HUES48 (cell line): ENCODE results near the gene FLNC.

Experiments
- H3K27ac ChIP-seq: one replicate; pipeline ENCODE4 v1.7.0; 2013; ENCODE audit warnings: low read depth, low read length, inconsistent platforms
- H3K27me3 ChIP-seq: 2 replicates; pipeline ENCODE4 v1.6.1; 2013; ENCODE audit warnings: mild to moderate bottlenecking, low read length; ENCODE audit not compliant: control insufficient read depth, insufficient read depth
- H3K36me3 ChIP-seq: 2 replicates; pipeline ENCODE4 v1.6.1; 2013; ENCODE audit warnings: low read length; ENCODE audit not compliant: control insufficient read depth, insufficient read depth
- H3K4me1 ChIP-seq: 2 replicates; pipeline ENCODE4 v1.6.1; 2013; ENCODE audit warnings: mild to moderate bottlenecking, low read length; ENCODE audit not compliant: control insufficient read depth, insufficient read depth
- H3K4me3 ChIP-seq: 2 replicates; pipeline ENCODE4 v1.5.1; 2013; ENCODE audit warnings: mild to moderate bottlenecking, low read depth, low read length
- H3K9ac ChIP-seq: 2 replicates; pipeline ENCODE4 v1.6.1; 2013; ENCODE audit warnings: mild to moderate bottlenecking, low read depth, low read length, moderate library complexity
- H3K9me3 ChIP-seq: 2 replicates; pipeline ENCODE4 v1.6.1; 2013; ENCODE audit warnings: low read length; ENCODE audit not compliant: control insufficient read depth, insufficient read depth

The FLNC gene

DNA sequence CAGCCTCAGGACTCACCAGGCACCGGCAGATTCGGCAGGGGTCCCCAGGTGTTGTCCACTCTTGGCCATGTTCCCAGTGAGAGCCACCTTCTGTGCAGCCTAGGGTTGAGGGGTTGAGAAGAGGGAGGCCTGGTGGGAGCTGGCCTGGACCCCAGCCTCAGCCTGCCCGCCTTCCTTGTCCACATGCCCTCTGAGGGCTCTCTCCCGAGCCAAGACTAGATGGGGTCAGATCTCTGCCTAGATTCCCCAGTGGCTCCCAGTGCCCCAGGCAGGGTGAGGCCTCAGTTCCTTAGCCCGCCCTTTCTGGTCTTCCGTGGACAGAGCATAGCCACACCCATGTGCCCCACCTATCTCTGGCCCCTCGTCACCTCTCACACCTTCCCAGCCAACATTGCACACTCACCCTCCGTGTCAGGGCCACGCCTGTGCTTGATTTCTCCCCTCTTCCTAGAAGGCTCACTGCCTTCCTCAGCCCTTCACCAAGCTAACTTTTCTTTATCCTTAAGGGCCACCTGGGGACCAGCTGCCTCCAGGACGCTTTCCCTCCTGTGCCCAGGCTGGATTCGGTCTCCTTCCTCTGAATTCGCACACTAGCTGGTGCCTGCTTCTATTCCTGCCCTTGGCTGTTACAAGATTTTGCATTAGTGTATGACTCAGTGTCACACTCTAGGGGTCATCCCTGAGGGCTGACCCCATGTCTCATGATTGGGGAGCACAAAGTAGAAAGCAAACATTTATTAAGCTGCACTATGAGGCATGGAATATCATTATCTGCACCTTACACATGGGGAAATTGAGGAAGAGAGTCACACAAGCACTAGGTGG lies 72.8 kb downstream of the FLNC start:
- Histone ChIP-seq H3K4me3 (no peak overlapping the region), H3K9ac (no peak overlapping the region), H3K4me1 (no peaks in the 10 kb centered on the region), H3K27ac (no peak overlapping the region), H3K9me3 (no peaks in the 10 kb centered on the region; the same call in 1 of the 2 replicates), H3K36me3 (no peaks in the 10 kb centered on the region), H3K27me3 (no peaks in the 10 kb centered on the region)

DNA sequence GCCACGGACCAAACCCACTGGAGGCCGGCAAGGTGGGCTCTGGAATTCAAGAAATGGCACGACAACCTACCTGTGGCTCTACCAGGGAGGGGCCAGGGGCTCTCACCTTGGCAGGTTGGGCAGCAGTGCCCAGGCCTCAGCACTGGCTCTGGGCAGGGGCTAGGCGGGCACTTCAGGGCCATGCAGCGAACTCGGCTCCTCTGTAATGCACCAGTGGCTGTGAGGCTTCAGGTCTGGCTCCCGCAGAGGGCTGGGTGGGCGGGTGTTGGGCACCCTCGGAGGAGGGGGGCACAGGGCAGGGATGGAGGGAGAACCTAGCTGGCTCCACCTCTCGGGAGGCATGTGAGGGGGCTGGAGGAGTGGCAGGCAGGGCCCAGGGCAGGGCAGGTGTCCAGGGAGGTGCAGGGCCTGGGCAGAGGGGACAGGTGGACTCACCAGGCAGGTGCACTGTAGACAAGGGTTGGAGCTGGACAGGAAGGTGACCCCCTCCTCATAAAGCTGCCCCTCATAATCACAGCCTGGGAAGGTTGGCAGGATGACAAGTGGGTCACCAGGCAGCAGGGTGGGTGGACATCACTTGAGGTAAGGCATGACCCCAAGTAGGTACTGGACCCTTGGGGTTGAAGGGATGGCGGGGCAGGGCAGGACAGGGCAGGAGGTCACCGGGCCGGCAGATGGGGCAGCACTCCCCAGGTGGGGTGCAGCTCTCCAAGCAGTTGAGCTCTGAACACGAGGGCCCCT lies 73.6 kb downstream of the FLNC start:
- Histone ChIP-seq H3K4me1 (no peaks in the 10 kb centered on the region), H3K9ac (no peak overlapping the region), H3K9me3 (no peaks in the 10 kb centered on the region; the same call in 1 of the 2 replicates), H3K36me3 (no peaks in the 10 kb centered on the region), H3K27me3 (peaks cover 5% of the 10 kb centered on the region; the same call in 1 of the 2 replicates), H3K4me3 (no peak overlapping the region), H3K27ac (no peak overlapping the region)

DNA sequence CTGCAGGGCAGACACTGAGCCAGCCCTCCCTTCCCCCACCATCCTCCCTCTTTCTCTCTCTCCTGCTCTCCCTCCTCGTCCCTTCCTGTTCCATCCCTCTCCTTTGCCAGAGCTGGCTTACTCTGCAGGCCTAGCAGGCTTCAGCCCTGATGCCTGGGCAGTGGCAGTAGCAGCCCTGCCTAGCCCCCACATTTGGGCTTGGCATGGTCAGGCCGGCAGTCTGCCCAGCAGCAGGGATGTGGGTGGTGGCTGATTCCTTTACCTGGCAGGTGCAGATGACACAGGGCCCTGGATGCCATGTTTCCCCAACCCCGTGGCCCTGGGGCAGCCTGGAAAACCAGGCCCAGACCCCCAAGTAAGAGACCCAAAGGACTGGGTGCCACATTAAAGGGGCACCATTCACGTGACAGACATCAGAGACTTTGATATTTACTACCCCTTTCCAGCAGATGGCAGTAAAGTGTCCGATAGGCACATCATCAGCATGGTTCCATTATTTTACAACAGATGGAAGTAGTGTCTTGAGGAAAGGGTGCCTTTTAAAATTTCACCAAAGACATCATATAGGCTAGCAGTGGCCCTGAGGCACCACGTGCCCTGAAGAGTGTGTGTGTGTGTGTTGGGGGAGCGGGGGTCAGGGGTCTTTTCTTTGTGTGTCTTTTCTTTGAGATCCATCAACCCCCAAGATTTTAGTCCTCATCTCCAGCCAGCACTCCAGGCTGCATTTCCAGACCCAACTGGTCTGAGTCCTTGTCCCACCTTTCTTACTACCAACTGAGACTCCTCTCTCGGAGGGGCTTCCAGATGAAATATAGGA lies 74.4 kb downstream of the FLNC start:
- no peak overlapping the region for H3K27ac ChIP-seq
- no peak overlapping the region for H3K9ac ChIP-seq
- H3K4me1 ChIP-seq, result no peaks in the 10 kb centered on the region
- no peak overlapping the region for H3K4me3 ChIP-seq
- peaks cover 13% of the 10 kb centered on the region for H3K27me3 ChIP-seq
- H3K36me3 ChIP-seq, result no peaks in the 10 kb centered on the region
- H3K9me3 ChIP-seq, result no peaks in the 10 kb centered on the region; the same call in 1 of the 2 replicates

DNA sequence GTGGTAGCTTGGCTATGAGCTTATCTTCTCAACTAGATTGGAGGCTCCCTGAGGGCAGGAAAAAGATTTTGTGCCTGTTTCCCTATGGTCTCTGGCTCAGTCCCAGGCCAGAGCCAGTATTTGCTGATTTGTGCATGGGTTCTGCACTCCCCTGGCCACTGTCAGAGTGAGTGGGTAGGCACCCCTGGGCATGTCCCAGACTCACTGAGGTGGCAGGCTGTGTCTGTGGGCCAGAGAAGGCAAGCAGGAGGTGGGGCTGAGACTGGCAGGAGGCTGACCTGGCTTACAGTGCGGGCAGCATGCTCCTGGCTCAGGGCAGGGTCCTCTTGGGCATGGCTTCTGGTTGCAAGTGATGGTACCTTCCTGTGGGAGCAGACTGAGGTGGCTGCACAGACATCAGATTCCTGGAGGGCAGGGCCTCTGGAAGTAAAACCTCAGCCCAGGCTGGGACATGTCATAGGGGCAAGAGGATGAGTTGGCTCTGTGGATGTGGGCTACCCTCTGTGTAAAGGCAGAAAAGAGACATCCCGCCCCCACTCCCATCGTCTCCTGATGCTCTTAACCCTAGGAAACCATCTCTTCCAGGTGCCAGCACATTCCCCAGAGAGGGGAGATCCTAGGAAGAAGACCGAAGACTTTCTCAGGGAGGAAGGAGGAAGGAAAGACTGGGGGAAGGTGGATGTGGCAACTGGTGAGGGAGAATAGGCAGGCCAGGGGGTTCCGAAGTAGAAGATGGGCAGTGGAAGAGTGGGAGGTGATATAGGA lies 76.0 kb downstream of the FLNC start:
- H3K27ac ChIP-seq, result no peak overlapping the region
- peaks cover 29% of the 10 kb centered on the region for H3K27me3 ChIP-seq
- no peaks in the 10 kb centered on the region for H3K9me3 ChIP-seq
- no peak overlapping the region for H3K9ac ChIP-seq
- H3K4me1 ChIP-seq, result peaks cover 3% of the 10 kb centered on the region
- no peaks in the 10 kb centered on the region for H3K36me3 ChIP-seq
- H3K4me3 ChIP-seq, result no peak overlapping the region

DNA sequence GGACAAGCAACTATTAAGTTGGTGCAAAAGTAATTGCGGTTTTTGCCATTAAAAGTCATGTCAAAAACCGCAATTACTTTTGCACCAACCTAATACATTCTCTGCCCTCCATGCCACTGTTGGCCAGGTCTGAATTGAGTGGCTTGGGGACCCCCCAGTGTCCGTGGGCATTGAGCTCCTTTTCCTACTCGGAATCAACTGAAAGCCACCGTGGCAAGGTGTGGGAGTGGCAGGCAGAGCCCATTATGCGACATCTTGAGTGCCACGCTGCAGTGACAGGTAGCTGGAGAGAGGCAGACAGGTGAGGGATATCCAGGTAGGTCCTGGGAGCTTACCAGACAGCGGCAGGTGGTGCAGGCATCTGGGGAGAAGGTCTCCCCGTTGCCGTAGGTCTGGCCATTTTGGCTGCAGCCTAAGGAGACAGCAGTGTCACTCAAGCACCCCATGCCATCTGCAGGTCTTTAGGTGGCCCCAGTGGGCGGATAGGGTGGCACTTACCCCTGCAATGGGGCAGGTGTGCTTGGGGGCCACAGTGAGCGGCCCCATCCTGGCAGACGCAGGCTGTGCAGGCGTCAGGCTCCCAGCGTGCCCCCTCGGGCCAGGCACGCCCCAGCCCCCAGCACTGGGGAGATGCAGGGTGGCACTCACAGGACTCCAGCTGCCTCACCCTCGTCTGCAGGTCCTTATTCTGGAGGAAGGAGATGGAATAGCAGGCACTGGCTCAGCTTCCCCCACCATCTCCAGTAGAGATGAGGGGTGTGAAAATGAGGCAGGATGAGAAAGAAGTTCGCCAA lies 76.8 kb downstream of the FLNC start:
- Histone ChIP-seq H3K4me1 (peaks cover 11% of the 10 kb centered on the region), H3K9me3 (no peaks in the 10 kb centered on the region), H3K4me3 (no peak overlapping the region), H3K36me3 (no peaks in the 10 kb centered on the region), H3K9ac (no peak overlapping the region), H3K27me3 (peaks cover 36% of the 10 kb centered on the region), H3K27ac (no peak overlapping the region)
